HCT116 (cell line): ENCODE measurements around the gene RTN1. TPM values are rescaled to one million over a fixed set of nuclear protein-coding genes. Genes with fewer than 3 reads are reported as not detected.

Source experiments
- ATAC-seq: fragments of 200-7000 bp; cut with Tn5 transposase; 2 replicates; pipeline ENCODE4 v1.9.1; 2020; ENCODE audit warnings: mild to moderate bottlenecking, moderate library complexity
- BruUV-seq: library from RNA; stranded (reverse); fragments of 400-500 nt; replicated peaks from 2 replicates; lab custom pipeline; 2021; lab: Mats Ljungman, UMichigan
- CTCF ChIA-PET: fragments of 300-600 bp; sonication (Branson Sonifier 250); formaldehyde crosslinking; loops from one replicate; lab custom pipeline; 2021; ENCODE audit warnings: antibody characterized with exemption; lab: Charles Lee
- POLR2A ChIA-PET: fragments of 300-600, 350-600 bp; sonication (Branson Sonifier 250); formaldehyde crosslinking; loops from one replicate; lab custom pipeline; 2021; ENCODE audit warnings: antibody characterized with exemption; lab: Charles Lee
- RAD21 ChIA-PET, 2 experiments: fragments of 300-600 bp; sonication (Branson Sonifier 250); formaldehyde crosslinking; loops; one replicate each; lab custom pipeline; 2023; ENCODE audit warnings: low total read pairs in 2 of 2; ENCODE audit not compliant: uncharacterized antibody in 2 of 2, unreplicated experiment in 2 of 2, low non-redundant PET in 1 of 2; lab: Charles Lee
- DNase-seq: peaks from one replicate; pipeline ENCODE4 v3.0.0-alpha.2; 2010; ENCODE audit warnings: low read depth, low spot score
- H2AFZ ChIP-seq: fragments of 200-600 bp; shearing (Covaris generic), sonication (generic); 2 replicates; pipeline ENCODE4 v1.6.1; 2017; ENCODE audit warnings: low read depth, mixed run types, mixed read lengths, antibody characterized with exemption, low read length; ENCODE audit not compliant: poor library complexity, severe bottlenecking
- H3K27ac ChIP-seq: 2 replicates; pipeline ENCODE4 v1.5.1; 2012; ENCODE audit warnings: low read depth, low read length
- H3K27me3 ChIP-seq: fragments of 200-600 bp; sonication (generic); 2 replicates; pipeline ENCODE4 v1.6.1; 2016; ENCODE audit warnings: mixed run types, low read length, mixed read lengths; ENCODE audit not compliant: insufficient read depth
- H3K36me3 ChIP-seq, 2 experiments: fragments of 200-500 bp in 1 of 2; fragments of 200-600 bp in 1 of 2; sonication (Bioruptor generic) in 1 of 2; sonication (generic) in 1 of 2; 2 replicates each; pipeline versions ENCODE4 v1.5.1 to v1.6.1; 2014 to 2016; ENCODE audit warnings: low read length in 2 of 2, inconsistent platforms in 1 of 2, mixed read lengths in 1 of 2, mixed run types in 1 of 2; ENCODE audit not compliant: insufficient read depth in 2 of 2, control insufficient read depth in 1 of 2
- H3K4me1 ChIP-seq, 2 experiments: fragments of 200-600 bp in 1 of 2; sonication (generic) in 1 of 2; 2 replicates each; pipeline versions ENCODE4 v1.5.1 to v1.6.1; 2012 to 2017; ENCODE audit warnings: low read length in 2 of 2, inconsistent platforms in 1 of 2, mild to moderate bottlenecking in 1 of 2, mixed read lengths in 1 of 2, mixed run types in 1 of 2, moderate library complexity in 1 of 2; ENCODE audit not compliant: insufficient read depth in 2 of 2, control insufficient read depth in 1 of 2
- H3K4me2 ChIP-seq: fragments of 200-600 bp; sonication (generic); 2 replicates; pipeline ENCODE4 v1.6.1; 2017; ENCODE audit warnings: mixed run types, low read length, mixed read lengths
- H3K4me3 ChIP-seq, 2 experiments: fragments of 200-600 bp in 1 of 2; sonication (generic) in 1 of 2; replicated peaks in 1 of 2; 2 replicates each; pipeline ENCODE4 v1.5.1; 2011 to 2016; ENCODE audit warnings: low read length in 2 of 2, control low read depth in 1 of 2, low read depth in 1 of 2, mild to moderate bottlenecking in 1 of 2, mixed read lengths in 1 of 2, mixed run types in 1 of 2
- H3K79me2 ChIP-seq: fragments of 200-600 bp; sonication (generic); 2 replicates; pipeline ENCODE4 v1.6.1; 2017; ENCODE audit warnings: mild to moderate bottlenecking, mixed run types, low read length, moderate library complexity, mixed read lengths; ENCODE audit not compliant: insufficient read depth
- H3K9ac ChIP-seq: fragments of 200-600 bp; sonication (generic); 2 replicates; pipeline ENCODE4 v1.6.1; 2016; ENCODE audit warnings: low read length, mixed read lengths
- H3K9me2 ChIP-seq: fragments of 200-600 bp; sonication (generic), shearing (Covaris generic); 2 replicates; pipeline ENCODE4 v1.6.1; 2017; ENCODE audit warnings: mixed run types, mild to moderate bottlenecking, moderate library complexity; ENCODE audit not compliant: insufficient read depth
- H3K9me3 ChIP-seq, 2 experiments: fragments of 200-500 bp in 1 of 2; fragments of 200-600 bp in 1 of 2; sonication (Bioruptor generic) in 1 of 2; sonication (generic) in 1 of 2; 2 replicates each; pipeline ENCODE4 v1.6.1; 2014 to 2017; ENCODE audit warnings: low read length in 2 of 2, mixed read lengths in 2 of 2, inconsistent platforms in 1 of 2, low read depth in 1 of 2, mild to moderate bottlenecking in 1 of 2, mixed run types in 1 of 2, moderate library complexity in 1 of 2; ENCODE audit not compliant: control insufficient read depth in 1 of 2, insufficient read depth in 1 of 2
- H4K20me1 ChIP-seq: fragments of 200-600 bp; sonication (generic), shearing (Covaris generic); 2 replicates; pipeline ENCODE4 v1.6.1; 2017; ENCODE audit warnings: mixed run types, mild to moderate bottlenecking, moderate library complexity; ENCODE audit not compliant: insufficient read depth
- CBX3 ChIP-seq: IDR thresholded peaks from 2 replicates; pipeline ENCODE4 v1.6.1; 2012; ENCODE audit warnings: low read depth
- CEBPB ChIP-seq: IDR thresholded peaks from 2 replicates; pipeline ENCODE4 v1.6.1; 2012; ENCODE audit warnings: low read depth
- CTCF ChIP-seq, 3 experiments: fragments of 200-600 bp in 1 of 3; sonication (generic) in 1 of 3; IDR thresholded peaks in 2 of 3; conservative IDR thresholded peaks in 1 of 3; 2 replicates each; pipeline ENCODE4 v1.5.1; 2012 to 2017; ENCODE audit warnings: low read depth in 2 of 3, low read length in 2 of 3, antibody characterized with exemption in 1 of 3, borderline replicate concordance in 1 of 3, control low read depth in 1 of 3, mild to moderate bottlenecking in 1 of 3, mixed read lengths in 1 of 3, mixed run types in 1 of 3, moderate library complexity in 1 of 3; ENCODE audit not compliant: insufficient read depth in 1 of 3
- EGR1 ChIP-seq: IDR thresholded peaks from 2 replicates; pipeline ENCODE4 v1.6.1; 2012; ENCODE audit warnings: low read depth
- ELF1 ChIP-seq: IDR thresholded peaks from 2 replicates; pipeline ENCODE4 v1.6.1; 2012; ENCODE audit warnings: low read depth, borderline replicate concordance
- EZH2 ChIP-seq: fragments of 200-600 bp; sonication (generic); IDR thresholded peaks from 2 replicates; pipeline ENCODE4 v1.6.1; 2017; ENCODE audit warnings: antibody characterized with exemption, mixed run types
- EZH2phosphoT487 ChIP-seq: fragments of 200-600 bp; IDR thresholded peaks from 2 replicates; pipeline ENCODE4 v1.6.1; 2018; ENCODE audit warnings: antibody characterized with exemption, borderline replicate concordance
- FOSL1 ChIP-seq: IDR thresholded peaks from 2 replicates; pipeline ENCODE4 v1.6.1; 2012; ENCODE audit warnings: low read depth
- POLR2A ChIP-seq: IDR thresholded peaks from 2 replicates; pipeline ENCODE4 v1.7.0; 2011; ENCODE audit warnings: borderline replicate concordance; ENCODE audit not compliant: insufficient read depth, insufficient read length; ENCODE audit errors: extremely low read depth
- POLR2AphosphoS5 ChIP-seq: IDR thresholded peaks from 2 replicates; pipeline ENCODE4 v1.6.1; 2011; ENCODE audit warnings: mild to moderate bottlenecking, low read depth, low read length, moderate library complexity
- RAD21 ChIP-seq: IDR thresholded peaks from 2 replicates; pipeline ENCODE4 v1.6.1; 2012; ENCODE audit warnings: low read depth, mild to moderate bottlenecking
- SIN3A ChIP-seq: IDR thresholded peaks from 2 replicates; pipeline ENCODE4 v1.6.1; 2012; ENCODE audit warnings: low read depth
- SP1 ChIP-seq: IDR thresholded peaks from 2 replicates; pipeline ENCODE4 v1.6.1; 2012; ENCODE audit warnings: low read depth
- SRF ChIP-seq: IDR thresholded peaks from 2 replicates; pipeline ENCODE4 v1.6.1; 2012; ENCODE audit warnings: low read depth
- TCF7L2 ChIP-seq: IDR thresholded peaks from 2 replicates; pipeline ENCODE4 v1.7.0; 2011; ENCODE audit warnings: borderline replicate concordance, inconsistent platforms; ENCODE audit not compliant: insufficient read depth, insufficient read length; ENCODE audit errors: extremely low read depth
- YY1 ChIP-seq: IDR thresholded peaks from 2 replicates; pipeline ENCODE4 v1.6.1; 2011; ENCODE audit warnings: low read length, low read depth, moderate library complexity, mild to moderate bottlenecking; ENCODE audit not compliant: insufficient replicate concordance; ENCODE audit errors: extremely low read depth
- ZFX ChIP-seq: fragments of 450-650 bp; IDR thresholded peaks from 2 replicates; pipeline ENCODE4 v1.6.1; 2017
- ZNF274 ChIP-seq: fragments of 200-500 bp; sonication (Bioruptor generic); IDR thresholded peaks from 2 replicates; pipeline ENCODE4 v1.6.1; 2014; ENCODE audit warnings: mild to moderate bottlenecking, low read depth, low read length, inconsistent platforms
- intact Hi-C: fragments of 100-400 bp; cut with micrococcal nuclease; formaldehyde crosslinking; loops from 2 replicates; pipeline ENCODE4 v1.10.0; 2022
- total RNA-seq: library from RNA; stranded (reverse); gene quantifications from one replicate; pipeline ENCODE4 v1.2.1, GENCODE V29; 2021; ENCODE audit not compliant: unreplicated experiment
- TF ChIP-seq, protein P1 (sequence below): IDR thresholded peaks from 2 replicates; pipeline ENCODE4 v1.6.1; 2011; ENCODE audit warnings: mild to moderate bottlenecking, low read length, moderate library complexity; ENCODE audit not compliant: insufficient replicate concordance; ENCODE audit errors: extremely low read depth
- TF ChIP-seq, protein P2 (sequence below): IDR thresholded peaks from 2 replicates; pipeline ENCODE4 v1.6.1; 2012

Gene RTN1
- total RNA-seq, 1 experiment from 2014 or later = 0.57 TPM

- H3K4me2 ChIP-seq = no peak overlapping the region
- intact Hi-C loops = no loop called here
- no peaks in the 10 kb centered on the region for H3K9me2 ChIP-seq
- ChIA-PET CTCF (interaction anchor here (1.1 to 1.7 kb wide), 3 partner anchors 9 to 210 kb away, joined by 4 to 5 read pairs (median 5); no protein-coding TSS in a partner anchor), POLR2A (no interaction called here), RAD21 (no interaction called here)
- H3K27ac ChIP-seq = no peak overlapping the region
- H2AFZ ChIP-seq = no peak overlapping the region
- H4K20me1 ChIP-seq = no peaks in the 10 kb centered on the region
- no peaks in the 10 kb centered on the region for H3K27me3 ChIP-seq
- no TSS peak for BruUV-seq
- ATAC-seq (no peak), DNase-seq (no peak)
- no peaks in the 10 kb centered on the region for H3K36me3 ChIP-seq
- no peak overlapping the region for H3K9ac ChIP-seq
- TF ChIP-seq YY1 = no peak
- TF ChIP-seq CBX3 = no peak
- no peak for TF ChIP-seq EZH2
- TF ChIP-seq, protein P1, sequence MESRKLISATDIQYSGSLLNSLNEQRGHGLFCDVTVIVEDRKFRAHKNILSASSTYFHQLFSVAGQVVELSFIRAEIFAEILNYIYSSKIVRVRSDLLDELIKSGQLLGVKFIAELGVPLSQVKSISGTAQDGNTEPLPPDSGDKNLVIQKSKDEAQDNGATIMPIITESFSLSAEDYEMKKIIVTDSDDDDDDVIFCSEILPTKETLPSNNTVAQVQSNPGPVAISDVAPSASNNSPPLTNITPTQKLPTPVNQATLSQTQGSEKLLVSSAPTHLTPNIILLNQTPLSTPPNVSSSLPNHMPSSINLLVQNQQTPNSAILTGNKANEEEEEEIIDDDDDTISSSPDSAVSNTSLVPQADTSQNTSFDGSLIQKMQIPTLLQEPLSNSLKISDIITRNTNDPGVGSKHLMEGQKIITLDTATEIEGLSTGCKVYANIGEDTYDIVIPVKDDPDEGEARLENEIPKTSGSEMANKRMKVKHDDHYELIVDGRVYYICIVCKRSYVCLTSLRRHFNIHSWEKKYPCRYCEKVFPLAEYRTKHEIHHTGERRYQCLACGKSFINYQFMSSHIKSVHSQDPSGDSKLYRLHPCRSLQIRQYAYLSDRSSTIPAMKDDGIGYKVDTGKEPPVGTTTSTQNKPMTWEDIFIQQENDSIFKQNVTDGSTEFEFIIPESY = no peak
- TF ChIP-seq CTCF (IDR thresholded peaks at IDR 0.05 in 2 of 3, conservative IDR thresholded peaks at IDR 0.05 in 1 of 3; ENCODE audit: borderline replicate concordance in 1 of 3, insufficient read depth in 1 of 3, low read depth in 2 of 3, low read length in 2 of 3) = no peak
- TF ChIP-seq ZNF274 = no peak
- TF ChIP-seq CEBPB = no peak
- no peak for TF ChIP-seq FOSL1
- no peak for TF ChIP-seq SIN3A
- no peak for TF ChIP-seq ZFX
- no peak for TF ChIP-seq RAD21
- TF ChIP-seq, protein P2, sequence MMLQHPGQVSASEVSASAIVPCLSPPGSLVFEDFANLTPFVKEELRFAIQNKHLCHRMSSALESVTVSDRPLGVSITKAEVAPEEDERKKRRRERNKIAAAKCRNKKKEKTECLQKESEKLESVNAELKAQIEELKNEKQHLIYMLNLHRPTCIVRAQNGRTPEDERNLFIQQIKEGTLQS = no peak
- no peak for TF ChIP-seq POLR2AphosphoS5
- TF ChIP-seq ELF1 = no peak
- no peak for TF ChIP-seq EZH2phosphoT487
- no peak for TF ChIP-seq SP1
- TF ChIP-seq TCF7L2 = no peak
- TF ChIP-seq SRF = no peak
- no peak for TF ChIP-seq EGR1
- TF ChIP-seq POLR2A = no peak
- no peaks in the 10 kb centered on the region for H3K79me2 ChIP-seq
- no peaks in the 10 kb centered on the region for H3K4me1 ChIP-seq
- H3K4me3 ChIP-seq = no peak overlapping the region
- H3K9me3 ChIP-seq = no peaks in the 10 kb centered on the region
These were observed 182.9 kb downstream of the RTN1 start for GRCh38 chr14:59687663-59688062.
